Epithelial cell of proximal tubule (primary cell): ENCODE results near the gene CPT2. TPM values are rescaled to one million over a fixed set of nuclear protein-coding genes. Genes with fewer than 3 reads are reported as not detected.
"Not testable (repeated sequence)": the region's sequence is repeated elsewhere in the genome, so short reads cannot be mapped to it uniquely, and the experiment has no call there.

Source experiments
- DNase-seq: peaks from one replicate; pipeline ENCODE4 v3.0.0-alpha.2; 2011; ENCODE audit warnings: low read depth
- H3K4me3 ChIP-seq: 2 replicates; pipeline ENCODE4 v1.5.1; 2011; ENCODE audit warnings: low read depth, mild to moderate bottlenecking, low read length
- CTCF ChIP-seq: conservative IDR thresholded peaks from 2 replicates; pipeline ENCODE4 v1.5.1; 2012; ENCODE audit warnings: low read depth, mild to moderate bottlenecking, low read length
- total RNA-seq: library from RNA; depleted of rRNA; stranded (reverse); fragments of >200 nt; gene quantifications from 2 replicates; pipeline ENCODE4 v1.2.3, GENCODE V29; 2015

The CPT2 gene
- total RNA-seq, 1 donor from 2014 or later: 11.9 TPM

GRCh38 chr1:53198241-53198651 is 1.6 kb downstream of the CPT2 start:
- peak overlapping the region; percentile 98 for H3K4me3 ChIP-seq
- no peak for TF ChIP-seq CTCF
- no peak for DNase-seq

GRCh38 chr1:53203466-53203865 is 6.8 kb downstream of the CPT2 start:
- no peak for TF ChIP-seq CTCF
- H3K4me3 ChIP-seq: no peak overlapping the region
- no peak for DNase-seq

DNA sequence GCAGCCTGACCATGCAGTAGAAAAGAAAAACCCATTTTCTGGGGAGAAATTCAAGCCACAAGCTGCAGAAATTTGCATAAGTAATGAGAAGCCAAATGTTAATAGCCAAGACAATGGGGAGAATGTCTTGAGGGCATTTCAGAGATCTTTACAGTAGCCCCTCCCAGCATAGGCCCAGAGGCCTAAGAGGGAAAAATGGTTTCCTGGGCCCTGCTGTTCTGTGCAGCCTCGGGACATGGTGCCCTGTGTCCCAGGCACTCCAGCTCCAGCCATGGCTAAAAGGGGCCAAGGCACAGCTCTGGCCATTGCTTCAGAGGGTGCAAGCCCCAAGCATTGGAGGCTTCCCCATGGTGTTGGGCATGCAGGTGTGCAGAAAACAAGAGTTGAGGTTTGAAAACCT is 8.9 kb downstream of the CPT2 start:
- not testable (repeated sequence) for H3K4me3 ChIP-seq, DNase-seq

- DNase-seq, H3K4me3 ChIP-seq: not testable (repeated sequence)
These were observed 9.6 kb downstream of the CPT2 start for GRCh38 chr1:53206083-53206685.

DNA sequence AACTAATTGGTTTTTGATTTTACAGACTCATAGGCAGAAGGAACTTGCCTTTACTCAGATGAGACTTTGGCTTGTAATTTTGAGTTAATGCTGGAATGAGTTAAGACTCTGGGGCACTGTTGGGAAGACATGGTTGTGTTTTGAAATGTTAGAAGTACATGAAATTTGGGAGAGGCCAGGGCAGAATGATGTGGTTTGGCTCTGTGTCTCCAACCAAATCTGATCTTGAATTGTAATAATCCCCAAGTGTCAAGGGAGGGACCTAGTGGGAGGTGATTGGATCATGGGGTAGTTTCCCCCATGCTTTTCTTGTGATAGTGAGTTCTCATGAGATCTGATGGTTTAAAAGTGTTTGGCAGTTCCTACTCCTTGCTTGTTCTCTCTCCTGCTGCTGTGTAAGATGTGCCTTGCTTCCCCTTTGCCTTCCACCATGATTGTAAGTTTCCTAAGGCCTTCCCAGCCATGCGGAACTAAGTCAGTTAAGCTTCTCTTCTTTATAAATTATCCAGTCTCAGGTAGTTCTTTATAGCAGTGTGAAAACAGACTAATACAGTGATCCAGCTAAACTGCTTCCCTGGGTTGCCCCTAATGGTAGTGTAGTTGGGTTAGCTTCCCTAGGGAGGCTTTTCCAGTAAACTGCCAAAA is 10.2 kb downstream of the CPT2 start:
- DNase-seq: no peak
- no peak for TF ChIP-seq CTCF
- H3K4me3 ChIP-seq: no peak overlapping the region

DNA sequence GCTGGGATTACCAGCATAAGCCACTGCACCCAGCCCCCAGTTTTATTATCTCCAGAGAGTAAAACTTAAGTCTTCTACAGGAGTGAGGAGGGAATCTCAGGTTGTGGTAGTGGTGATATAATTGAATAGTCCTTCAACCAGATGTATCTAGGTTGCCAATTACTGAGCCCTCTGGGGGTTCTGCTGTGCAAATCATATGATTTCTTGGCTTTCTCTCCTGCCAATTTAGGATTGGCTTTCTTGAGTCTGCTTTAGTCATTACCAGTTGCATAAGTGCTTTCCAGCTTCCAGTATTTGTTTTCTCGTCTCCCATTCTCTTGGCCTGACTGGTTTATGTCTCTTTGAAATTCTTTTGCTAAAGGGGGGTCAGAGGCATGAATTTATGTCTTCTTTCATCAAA is 11.1 kb downstream of the CPT2 start:
- no peak for DNase-seq
- no peak for TF ChIP-seq CTCF
- no peak overlapping the region for H3K4me3 ChIP-seq

GRCh38 chr1:53210352-53210751 is 13.7 kb downstream of the CPT2 start:
- no peak for TF ChIP-seq CTCF
- no peak overlapping the region for H3K4me3 ChIP-seq
- DNase-seq: no peak

- H3K4me3 ChIP-seq: no peak overlapping the region
- TF ChIP-seq CTCF: no peak
- DNase-seq: no peak
These were observed 14.3 kb downstream of the CPT2 start for GRCh38 chr1:53210954-53211353.
